ENCODE measurements around the gene KIF9.
"Not testable (repeated sequence)": the region's sequence is repeated elsewhere in the genome, so short reads cannot be mapped to it uniquely, and the experiment has no call there.

Gene KIF9

DNA sequence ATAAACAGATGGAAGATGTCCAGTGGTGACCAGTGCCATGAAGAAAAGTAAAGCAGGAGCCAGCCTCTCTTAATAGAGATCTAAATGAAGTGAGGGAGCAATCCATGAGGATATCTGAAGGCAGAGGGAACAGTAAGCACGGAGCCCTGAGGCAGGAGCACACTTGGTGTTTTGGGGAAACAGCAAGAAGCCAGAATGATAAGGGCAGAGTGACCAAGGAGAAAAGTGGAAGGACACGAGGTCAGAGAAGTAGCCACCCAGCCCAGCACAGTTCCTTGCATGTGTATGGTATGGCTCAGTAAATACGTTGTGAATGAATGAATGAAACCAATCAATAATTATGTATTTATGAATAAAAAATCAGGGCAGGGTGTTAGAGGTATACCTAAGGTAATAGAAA is 11.8 kb upstream of the KIF9 start:
- DNase-seq: no peak

- no peak for DNase-seq
Observed at GRCh38 chr3:47293822-47294221, 11.2 kb upstream of the KIF9 start.

DNA sequence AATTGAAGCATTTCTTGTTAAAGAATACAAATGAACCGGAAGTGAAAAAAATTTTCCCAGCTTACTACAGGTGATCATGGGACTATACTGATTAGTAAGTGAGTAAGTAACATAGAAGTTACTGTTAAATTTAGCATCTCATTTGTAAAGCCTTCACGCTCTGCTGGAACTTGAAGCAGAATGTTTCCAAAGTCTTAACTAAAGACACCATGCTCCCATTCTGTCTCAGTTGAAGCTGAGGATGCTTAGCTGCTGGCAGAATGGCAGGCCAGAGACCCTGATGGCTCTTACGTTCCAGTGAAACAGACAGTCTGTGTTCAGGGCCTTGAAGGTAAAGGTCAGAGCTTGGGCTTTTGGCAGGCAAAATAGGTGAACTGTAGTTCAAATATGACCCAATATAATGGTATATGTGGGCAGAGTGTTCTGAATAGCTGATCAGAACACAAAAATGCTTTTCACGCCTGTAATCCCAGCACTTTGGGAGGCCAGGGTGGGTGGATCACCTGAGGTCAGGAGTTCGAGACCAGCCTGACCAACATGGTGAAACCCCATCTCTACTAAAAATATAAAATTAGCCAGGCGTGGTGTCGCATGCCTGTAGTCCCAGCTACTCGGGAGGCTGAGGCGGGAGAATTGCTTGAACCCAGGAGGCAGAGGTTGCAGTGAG is 9.3 kb upstream of the KIF9 start:
- not testable (repeated sequence) for DNase-seq

- no peak for DNase-seq
Observed at GRCh38 chr3:47291158-47291753, 8.7 kb upstream of the KIF9 start.

DNA sequence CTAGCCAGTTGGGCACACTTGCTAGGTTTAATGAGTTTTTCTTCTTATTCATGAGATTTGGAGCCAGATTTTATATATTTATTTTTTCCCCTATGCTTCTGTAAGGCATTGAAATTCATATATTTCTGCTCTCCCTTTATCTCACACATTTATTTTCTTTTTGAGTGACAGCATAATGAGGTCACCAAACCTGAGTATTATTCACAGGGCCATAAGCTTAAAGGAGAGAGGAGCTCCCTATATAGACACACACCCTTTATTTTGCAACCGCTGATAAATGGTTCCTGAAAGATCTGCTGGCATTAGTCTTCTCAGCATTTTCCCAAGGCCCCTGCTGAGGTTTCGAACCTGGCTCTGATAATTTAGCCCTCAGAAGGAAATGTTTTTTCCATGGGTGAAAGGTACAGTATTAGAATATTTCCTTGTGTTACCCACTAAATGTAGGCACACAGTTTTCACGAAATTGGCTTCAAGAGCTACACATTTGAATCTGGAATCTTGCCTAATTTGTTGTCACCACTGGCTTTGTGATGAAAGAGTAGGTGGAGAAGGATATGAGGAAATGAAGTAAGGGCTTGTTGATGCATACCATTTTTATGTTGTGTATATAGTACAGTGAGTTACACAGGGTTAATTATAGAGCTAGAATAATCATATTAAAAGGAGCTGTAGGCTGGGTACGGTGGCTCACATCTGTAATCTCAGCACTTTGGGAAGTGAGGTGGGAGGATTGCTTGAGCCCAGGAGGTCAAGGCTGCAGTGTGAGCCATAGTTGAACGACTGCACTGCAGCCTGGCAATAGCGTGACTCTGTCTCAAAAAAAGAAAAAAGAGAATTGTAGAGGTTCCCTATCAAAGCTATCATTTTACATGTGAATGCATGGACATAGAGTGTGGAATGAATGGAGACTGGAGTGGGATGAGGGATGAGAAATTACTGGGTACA is 6.6 kb upstream of the KIF9 start:
- no peak for DNase-seq

DNA sequence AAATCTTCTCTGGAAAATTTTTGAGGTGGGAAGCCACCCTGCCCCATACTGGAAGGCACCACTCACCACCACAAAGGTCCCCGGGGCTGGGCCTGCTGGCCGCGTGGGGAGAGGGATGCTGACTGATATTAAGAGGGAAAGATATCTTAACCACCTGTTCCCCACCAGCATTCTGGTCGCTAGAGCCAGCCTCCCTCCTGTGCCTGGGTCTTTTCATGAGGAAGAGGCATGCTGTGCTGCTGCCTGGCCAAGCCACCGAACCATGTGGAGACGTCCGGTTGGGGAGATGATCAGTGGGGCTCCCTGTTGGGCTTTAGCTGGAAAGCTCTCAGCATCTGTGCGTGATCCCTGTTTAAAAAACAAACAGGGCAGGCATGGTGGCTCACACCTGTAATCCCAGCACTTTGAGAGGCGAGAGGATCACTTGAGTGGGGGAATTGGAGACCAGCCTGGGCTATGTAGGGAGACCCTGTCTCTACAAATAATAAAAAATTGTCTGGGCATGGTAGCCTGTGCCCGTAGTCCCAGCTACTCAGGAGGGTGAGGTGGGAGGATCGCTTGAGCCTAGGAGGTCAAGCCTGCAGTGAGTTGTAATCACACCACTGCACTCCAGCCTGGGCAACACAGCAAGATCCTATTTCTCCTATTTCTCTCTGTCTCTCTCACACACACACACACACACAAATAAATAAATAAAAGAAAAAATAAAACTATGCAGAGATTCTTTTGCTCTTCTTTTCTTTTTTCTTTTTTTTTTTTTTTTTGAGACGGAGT is 1.2 kb upstream of the KIF9 start:
- DNase-seq: peak; percentile 10

DNA sequence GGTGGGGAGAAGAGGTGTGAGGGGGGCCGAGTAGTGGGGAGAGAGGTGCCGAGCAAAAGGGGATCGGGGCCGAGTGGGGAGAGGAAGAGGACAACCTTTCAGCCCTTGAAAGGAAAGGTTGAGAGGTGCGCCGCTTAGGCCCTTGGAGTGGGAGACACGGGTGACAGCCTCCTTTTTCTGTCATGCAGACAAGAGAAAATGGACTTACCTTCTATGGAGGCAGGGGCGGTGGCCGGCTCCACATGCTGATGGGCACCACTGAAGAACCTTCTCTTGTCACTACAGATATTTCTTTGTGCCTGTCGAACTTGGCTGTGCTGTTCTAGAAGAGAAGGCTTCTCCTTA is 566 bp upstream of the KIF9 start:
- DNase-seq: peak; percentile 20

DNA sequence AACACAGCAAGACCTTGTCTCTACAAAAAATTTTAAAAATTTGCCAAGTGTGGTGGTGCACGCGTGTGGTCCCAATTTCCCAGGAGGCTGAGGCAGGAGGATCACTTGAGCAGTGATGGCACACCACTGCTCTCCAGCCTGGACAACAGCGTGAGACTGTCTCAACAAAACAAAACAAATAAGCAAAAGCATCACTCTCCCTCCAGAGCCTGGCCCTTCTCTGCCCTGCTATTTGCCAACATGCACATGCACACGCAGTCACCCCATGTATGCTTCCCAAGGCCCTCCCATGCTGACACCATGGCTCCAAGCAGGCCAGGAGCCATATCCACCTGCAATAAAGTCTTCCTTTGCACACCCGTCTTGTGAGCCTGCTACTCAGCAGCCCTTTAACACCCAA is 2.1 kb downstream of the KIF9 start:
- DNase-seq: no peak

DNA sequence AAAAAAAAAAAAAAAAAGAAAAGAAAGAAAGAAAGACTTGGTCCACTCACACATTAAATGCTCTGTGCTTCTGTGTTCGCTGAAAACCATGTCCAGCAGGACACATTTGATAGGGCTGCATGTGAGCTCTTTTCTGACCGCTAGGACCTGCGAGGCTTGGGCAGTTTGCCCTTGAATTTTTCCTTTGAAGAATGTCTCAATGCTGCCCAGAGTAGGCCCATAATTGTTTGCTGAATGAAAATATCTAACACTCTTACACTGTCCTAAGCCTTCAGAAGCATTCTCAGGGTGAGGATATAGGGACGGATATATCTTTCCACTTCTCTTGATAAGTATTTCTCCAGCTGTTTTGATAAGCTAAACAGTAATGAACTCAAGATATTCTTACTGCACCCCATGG is 6.0 kb downstream of the KIF9 start:
- DNase-seq: no peak

DNA sequence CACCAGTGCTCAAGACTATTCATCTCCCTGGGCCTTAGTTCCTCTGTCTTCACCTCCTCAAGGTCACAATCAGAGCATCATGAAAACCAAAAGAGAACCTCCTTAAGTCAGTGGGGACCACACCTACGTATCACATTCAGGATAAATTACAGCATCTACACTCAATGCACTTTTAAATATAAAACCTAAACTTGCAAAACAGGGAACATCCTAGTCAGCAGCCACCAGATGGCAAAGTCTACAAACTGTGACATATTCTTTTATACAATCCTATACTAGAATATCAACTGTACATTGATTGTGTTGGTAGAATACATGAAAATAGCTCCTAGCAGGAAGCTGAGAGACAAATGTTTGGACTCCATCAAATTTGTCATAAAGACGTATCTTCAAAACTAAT is 7.9 kb downstream of the KIF9 start:
- DNase-seq: no peak

- no peak for DNase-seq
Observed at GRCh38 chr3:47273564-47273963, 9.0 kb downstream of the KIF9 start.

- no peak for DNase-seq
Observed at GRCh38 chr3:47270526-47270925, 12.1 kb downstream of the KIF9 start.

GRCh38 chr3:47267490-47267824 is 15.1 kb downstream of the KIF9 start:
- DNase-seq: no peak

DNA sequence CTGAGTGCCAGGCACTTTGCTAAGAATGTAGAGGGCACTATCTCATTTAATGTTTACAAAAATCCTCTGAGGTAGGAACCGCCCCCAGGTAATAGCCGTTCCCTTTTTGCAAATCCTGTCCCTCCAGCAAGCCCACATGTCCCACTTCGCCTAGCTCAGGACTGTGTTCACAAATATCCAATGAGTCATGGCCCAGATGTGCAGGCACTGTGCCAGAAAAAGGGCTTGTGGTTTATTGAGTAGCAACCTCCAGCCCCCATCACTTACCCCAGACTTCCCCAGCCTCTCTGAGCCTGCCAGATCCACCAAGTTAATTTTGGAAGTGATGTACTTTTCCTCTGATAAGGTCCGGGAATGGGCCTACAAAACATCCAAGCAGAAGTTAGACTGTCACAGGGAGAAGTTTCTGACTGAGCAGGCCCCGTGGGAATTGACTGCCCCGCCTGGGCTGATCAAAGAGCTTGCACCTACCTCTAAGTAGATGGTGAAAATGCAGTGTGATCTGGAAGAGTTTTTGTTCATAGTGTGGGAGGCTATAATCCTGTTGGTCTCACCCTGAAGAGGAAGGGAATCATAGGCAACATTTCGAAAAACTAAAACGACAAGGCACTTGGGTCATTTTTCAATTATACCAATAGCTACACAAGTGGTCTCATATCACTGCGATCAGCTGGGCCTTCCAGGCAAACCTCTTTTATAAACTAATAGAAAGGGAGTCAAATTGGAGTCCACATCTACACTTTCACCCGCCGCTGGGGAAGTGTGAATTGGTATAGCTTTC is 15.7 kb downstream of the KIF9 start:
- peak; percentile 37 for DNase-seq

- DNase-seq: no peak
Observed at GRCh38 chr3:47265725-47266428, 16.7 kb downstream of the KIF9 start.

DNA sequence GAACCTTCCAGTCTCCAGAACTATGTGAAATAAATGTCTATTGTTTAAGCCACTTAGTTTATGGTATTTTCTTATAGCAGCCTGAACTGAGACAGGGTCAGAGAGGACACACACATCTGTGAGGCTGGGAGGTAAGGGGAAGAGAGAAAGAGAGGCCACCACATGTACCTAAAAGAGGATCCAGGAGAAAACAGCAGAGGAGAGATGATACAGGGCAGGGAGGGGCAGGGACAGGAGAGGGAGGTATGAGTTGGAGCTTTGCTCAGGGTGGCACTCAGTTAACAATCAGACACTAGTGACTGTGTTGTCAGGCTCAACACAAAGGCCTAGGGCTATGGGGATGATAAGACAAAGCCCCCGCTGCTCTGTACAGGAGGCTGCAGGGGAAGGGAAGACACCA is 17.6 kb downstream of the KIF9 start:
- no peak for DNase-seq

DNA sequence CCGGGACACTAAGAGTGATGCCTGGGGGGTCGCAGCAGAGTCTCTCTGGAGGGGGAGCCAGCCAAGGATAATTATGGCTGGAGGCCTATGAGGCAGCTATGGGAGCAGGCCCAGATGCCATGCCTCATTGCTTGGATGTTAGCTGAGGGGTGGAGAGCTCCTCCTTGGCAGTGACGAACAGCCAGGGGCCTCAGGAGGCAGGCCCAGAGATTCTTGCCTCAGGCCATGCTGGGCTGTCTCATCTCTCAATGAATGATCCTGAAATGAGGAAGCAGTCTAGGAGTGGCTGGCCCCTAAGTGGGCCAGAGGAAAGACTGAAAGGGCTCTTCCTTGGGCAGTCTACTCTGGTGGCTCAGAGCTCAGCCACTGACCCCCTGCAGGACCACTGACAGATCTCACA is 21.3 kb downstream of the KIF9 start:
- DNase-seq: no peak

- DNase-seq: no peak
Observed at GRCh38 chr3:47260605-47261004, 22.0 kb downstream of the KIF9 start.

DNA sequence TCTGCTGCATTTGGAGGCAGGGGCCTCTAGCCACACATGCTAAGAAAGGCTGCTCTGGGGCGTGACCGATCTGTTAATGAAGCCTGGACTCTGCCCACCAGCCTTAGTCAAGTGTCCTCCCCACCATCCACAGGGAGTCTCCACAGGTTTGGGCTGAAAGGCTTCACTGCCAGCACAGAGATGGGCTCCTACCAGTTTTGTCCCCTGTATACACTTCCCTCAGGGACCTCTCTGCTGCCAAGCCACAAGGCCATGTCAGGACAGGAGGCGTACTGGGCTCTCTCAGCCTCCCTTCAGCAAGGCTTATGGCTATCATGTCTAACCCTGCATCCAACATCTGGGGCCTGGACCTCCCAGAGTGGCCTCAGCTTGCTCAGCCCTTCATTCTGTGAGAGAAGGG is 23.5 kb downstream of the KIF9 start:
- no peak for DNase-seq

DNA sequence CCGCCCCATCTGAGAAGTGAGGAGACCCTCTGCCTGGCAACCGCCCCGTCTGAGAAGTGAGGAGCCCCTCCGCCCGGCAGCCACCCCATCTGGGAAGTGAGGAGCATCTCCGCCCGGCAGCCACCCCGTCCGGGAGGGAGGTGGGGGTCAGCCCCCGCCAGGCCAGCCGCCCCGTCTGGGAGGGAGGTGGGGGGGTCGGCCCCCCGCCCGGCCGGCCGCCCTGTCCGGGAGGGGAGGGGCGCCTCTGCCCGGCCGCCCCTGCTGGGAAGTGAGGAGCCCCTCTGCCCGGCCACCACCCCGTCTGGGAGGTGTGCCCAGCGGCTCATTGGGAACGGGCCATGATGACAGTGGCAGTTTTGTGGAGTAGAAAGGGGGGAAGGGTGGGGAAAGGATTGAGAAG is 26.3 kb downstream of the KIF9 start:
- not testable (repeated sequence) for DNase-seq

DNA sequence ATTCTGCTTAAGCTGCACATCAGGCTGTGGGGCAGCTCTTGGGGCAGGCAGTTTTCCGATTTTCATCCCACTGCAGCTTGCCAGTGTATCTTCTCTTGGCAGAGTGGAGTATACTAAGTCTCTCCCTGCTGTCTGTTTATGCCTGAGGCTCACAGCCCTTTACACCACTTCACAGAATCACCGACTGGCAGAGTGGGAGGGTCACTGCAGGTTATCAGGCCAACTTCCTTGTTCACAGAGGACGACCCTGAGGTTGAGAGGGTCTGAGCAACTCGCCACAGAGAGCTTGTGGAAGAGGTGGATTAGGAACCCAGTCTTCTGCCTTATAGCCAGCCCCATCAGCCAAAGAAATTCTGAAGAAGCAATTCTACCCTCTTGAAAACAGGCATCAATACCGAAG is 30.9 kb downstream of the KIF9 start:
- DNase-seq: no peak

- DNase-seq: not testable (repeated sequence)
Observed at GRCh38 chr3:47251085-47251484, 31.5 kb downstream of the KIF9 start.

All from activated CD4-positive, alpha-beta T cell treated with anti-CD3 and anti-CD28 coated beads, Interleukin-2, amount 50 U/mL, for 1 hour (primary cell).